HepG2 (cell line): ENCODE results near the gene PYCARD.

ENCODE experiments used
- CTCF ChIP-seq: sonication (generic); formaldehyde crosslinking; IDR thresholded peaks from 2 replicates; pipeline ENCODE4 v1.5.0; 2020; ENCODE audit warnings: mild to moderate bottlenecking, missing genetic modification reagents, moderate library complexity
- FOXA1 ChIP-seq, 2 experiments: fragments of 450-650 bp in 1 of 2; sonication (generic) in 1 of 2; formaldehyde crosslinking in 1 of 2; IDR thresholded peaks; 2 replicates each; pipeline versions ENCODE4 v1.4.0 to v1.6.1; 2016 to 2020; ENCODE audit warnings: missing genetic modification reagents in 1 of 2
- FOXA3 ChIP-seq: IDR thresholded peaks from 2 replicates; pipeline ENCODE4 v1.6.1; 2016; ENCODE audit warnings: missing genetic modification reagents, missing compliant biosample characterization
- HMG20B ChIP-seq: conservative IDR thresholded peaks from 2 replicates; pipeline ENCODE4 v1.6.1; 2016; ENCODE audit warnings: missing genetic modification reagents, missing compliant biosample characterization
- MAFG ChIP-seq: sonication (generic); formaldehyde crosslinking; IDR thresholded peaks from 2 replicates; pipeline ENCODE4 v1.5.1; 2020; ENCODE audit warnings: mild to moderate bottlenecking, missing genetic modification reagents
- MXI1 ChIP-seq: IDR thresholded peaks from 3 replicates; pipeline ENCODE4 v1.6.1; 2012; ENCODE audit warnings: low read depth, low read length, inconsistent platforms, borderline replicate concordance
- NFE2L1 ChIP-seq: sonication (generic); formaldehyde crosslinking; IDR thresholded peaks from 2 replicates; pipeline ENCODE4 v1.4.0; 2020; ENCODE audit warnings: missing genetic modification reagents, mild to moderate bottlenecking, borderline replicate concordance
- RAD21 ChIP-seq: fragments of 450-650 bp; formaldehyde crosslinking; IDR thresholded peaks from 2 replicates; pipeline ENCODE4 v1.5.0; 2020; ENCODE audit warnings: mild to moderate bottlenecking
- SIN3A ChIP-seq: IDR thresholded peaks from 2 replicates; pipeline ENCODE4 v1.6.1; 2011; ENCODE audit warnings: low read depth, mild to moderate bottlenecking, control low read depth, low read length, borderline replicate concordance
- SNAI1 ChIP-seq: sonication (generic); formaldehyde crosslinking; IDR thresholded peaks from 2 replicates; pipeline ENCODE4 v1.5.0; 2020; ENCODE audit warnings: mild to moderate bottlenecking, missing genetic modification reagents, borderline replicate concordance
- TAF1 ChIP-seq: sonication (generic); formaldehyde crosslinking; IDR thresholded peaks from 2 replicates; pipeline ENCODE4 v1.4.0; 2020; ENCODE audit warnings: missing genetic modification reagents
- TARDBP ChIP-seq: sonication (generic); formaldehyde crosslinking; IDR thresholded peaks from 2 replicates; pipeline ENCODE4 v1.8.0; 2022; ENCODE audit warnings: mild to moderate bottlenecking, missing genetic modification reagents

GRCh38 chr16:31242206-31242605 is 39.6 kb upstream of the PYCARD start:
- TF ChIP-seq CTCF (CRISPR knock-in tag) = no peak
- TF ChIP-seq RAD21 (CRISPR knock-in tag) = no peak
- TF ChIP-seq MAFG (CRISPR knock-in tag) = no peak
- no peak for TF ChIP-seq TAF1
- TF ChIP-seq MXI1 = no peak
- no peak for TF ChIP-seq HMG20B (CRISPR knock-in tag)
- no peak for TF ChIP-seq SNAI1
- no peak for TF ChIP-seq SIN3A
- no peak for TF ChIP-seq TARDBP (CRISPR knock-in tag)
- no peak for TF ChIP-seq FOXA3 (CRISPR knock-in tag)
- TF ChIP-seq FOXA1 (IDR thresholded peaks at IDR 0.05) = no peak
- TF ChIP-seq FOXA1 (CRISPR knock-in tag; IDR thresholded peaks at IDR 0.05) = no peak
- TF ChIP-seq NFE2L1 (CRISPR knock-in tag) = no peak
